Renal pelvis (tissue), 4 donors: Measurements from ENCODE around the gene DPY19L1. TPM values are rescaled to one million over a fixed set of nuclear protein-coding genes. Genes with fewer than 3 reads are reported as not detected.
"Not testable (repeated sequence)": the region's sequence is repeated elsewhere in the genome, so short reads cannot be mapped to it uniquely, and the experiment has no call there.

Experiments
- DNase-seq: peaks from one replicate; pipeline ENCODE4 v3.0.0-alpha.2; 2013
- polyA plus RNA-seq, 3 donors: library from polyadenylated mRNA; unstranded; fragments of 120-200 nt; gene quantifications; one replicate each; pipeline ENCODE4 v1.2.1, GENCODE V29; 2013; ENCODE audit not compliant: insufficient read length in 3 of 3

Gene DPY19L1
- polyA plus RNA-seq, 3 donors: 26.0 to 33.2 (median 29.6) TPM

DNA sequence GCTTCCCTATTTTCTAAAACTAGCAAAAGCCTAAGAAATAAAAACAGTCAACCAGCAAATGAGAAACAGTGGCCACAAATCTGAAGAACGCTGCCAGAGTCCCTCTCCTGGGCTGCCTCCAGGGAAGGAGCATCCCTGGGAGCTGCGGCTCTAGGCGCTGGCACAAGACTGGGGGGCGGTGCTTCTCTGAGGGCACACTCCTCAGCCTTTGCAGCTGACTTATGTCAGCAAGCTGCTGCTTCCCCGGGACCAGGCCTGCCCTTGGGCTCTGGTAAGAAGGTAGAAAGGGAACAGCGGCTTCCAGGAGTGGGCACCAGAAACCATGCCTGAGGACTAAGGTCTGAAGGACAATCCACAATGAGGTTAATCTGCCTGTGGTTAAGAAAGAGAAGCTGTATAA, 107.5 kb downstream of the DPY19L1 start:
- DNase-seq: not testable (repeated sequence)

DNA sequence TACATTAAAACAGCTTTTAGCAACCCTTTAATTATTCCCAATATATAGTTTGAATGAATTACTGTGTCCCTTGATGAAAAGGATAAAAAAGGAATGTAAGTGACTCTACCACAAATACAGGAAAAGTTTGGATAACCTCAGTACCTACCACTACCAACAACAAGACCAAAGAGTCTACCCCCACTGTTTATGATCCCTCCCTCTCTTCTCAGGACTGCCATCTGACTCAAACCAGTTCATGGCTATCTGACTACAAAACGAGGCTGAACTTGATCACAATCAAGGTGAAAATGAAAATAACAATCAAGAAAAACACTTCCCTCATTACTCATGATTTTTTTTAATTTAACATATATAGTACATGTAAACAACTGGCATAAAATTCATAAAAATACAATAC, 108.7 kb downstream of the DPY19L1 start:
- DNase-seq: no peak

DNA sequence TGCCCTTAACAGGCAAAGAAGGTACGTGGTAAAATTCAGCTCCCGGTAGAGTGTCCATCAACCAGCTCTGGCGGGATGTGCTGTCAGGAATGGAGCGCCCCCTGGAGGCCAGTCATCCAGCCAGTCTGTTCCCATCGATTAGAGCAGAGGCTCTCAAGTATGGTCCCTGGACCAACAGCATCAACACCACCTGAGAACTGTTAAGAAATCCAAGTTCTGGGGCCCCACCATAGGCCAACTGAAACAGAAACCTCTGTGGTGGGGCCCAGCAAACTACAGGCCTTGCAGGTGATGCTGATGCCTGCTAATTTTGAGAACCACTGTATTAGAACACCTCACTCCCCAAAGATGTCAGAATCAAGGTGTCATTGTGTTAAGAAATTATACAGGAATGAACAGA, 109.2 kb downstream of the DPY19L1 start:
- DNase-seq: no peak

DNA sequence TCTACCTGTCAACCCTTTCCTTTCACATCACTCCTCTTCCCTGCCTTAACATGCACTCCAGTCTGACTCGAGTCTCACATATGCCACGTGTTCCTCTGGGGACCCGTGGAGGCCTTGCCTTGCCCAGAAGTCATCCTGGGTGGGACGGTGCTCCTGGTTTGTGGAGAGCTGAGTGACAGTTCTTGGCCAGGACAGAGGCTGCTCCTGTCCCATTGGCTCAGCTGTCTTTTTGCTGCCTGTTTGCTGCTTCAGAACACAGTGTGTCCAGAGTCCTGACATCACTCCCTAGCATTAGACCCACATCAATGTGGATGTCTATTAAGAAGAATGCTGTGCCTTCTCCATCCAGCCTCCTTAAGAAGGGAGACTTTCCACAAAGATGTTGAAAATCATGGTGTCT, 116.8 kb downstream of the DPY19L1 start:
- not testable (repeated sequence) for DNase-seq

GRCh38 chr7:34919038-34919437, 118.2 kb downstream of the DPY19L1 start:
- DNase-seq: not testable (repeated sequence)

DNA sequence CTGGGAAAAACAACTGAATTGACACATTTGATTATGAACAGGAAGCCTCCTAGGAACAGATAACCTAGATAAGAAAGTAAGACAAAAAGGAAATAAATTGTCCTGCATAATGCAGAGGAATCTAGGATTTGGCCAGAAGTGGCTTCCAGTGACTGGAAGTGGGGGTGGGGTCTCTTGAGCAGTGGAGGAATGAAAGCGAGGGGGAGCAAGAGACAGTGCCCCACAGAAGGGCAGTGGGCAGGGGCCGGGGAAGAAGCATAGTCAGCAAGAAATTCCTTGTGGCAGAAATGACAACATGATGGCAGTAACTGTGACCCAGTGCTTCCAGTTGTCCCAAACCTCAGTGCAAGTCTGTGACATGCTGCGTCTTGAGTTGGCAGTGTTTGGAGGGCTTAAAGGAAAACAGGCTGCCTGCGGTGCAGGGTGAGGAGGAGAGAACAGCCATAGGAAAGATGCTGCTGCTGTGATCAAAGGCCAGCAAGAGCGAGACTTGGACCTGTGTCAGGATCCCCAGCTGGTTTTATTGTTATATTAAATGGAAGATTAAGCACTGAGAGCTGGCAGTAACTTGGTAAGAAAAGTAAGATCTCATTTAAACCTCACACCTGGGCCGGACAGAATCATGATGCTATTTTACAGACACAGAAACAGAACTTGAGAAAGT, 119.0 kb downstream of the DPY19L1 start:
- DNase-seq: not testable (repeated sequence)

GRCh38 chr7:34917515-34917914, 119.8 kb downstream of the DPY19L1 start:
- DNase-seq: not testable (repeated sequence)

GRCh38 chr7:34916267-34916666, 121.0 kb downstream of the DPY19L1 start:
- DNase-seq: no peak

DNA sequence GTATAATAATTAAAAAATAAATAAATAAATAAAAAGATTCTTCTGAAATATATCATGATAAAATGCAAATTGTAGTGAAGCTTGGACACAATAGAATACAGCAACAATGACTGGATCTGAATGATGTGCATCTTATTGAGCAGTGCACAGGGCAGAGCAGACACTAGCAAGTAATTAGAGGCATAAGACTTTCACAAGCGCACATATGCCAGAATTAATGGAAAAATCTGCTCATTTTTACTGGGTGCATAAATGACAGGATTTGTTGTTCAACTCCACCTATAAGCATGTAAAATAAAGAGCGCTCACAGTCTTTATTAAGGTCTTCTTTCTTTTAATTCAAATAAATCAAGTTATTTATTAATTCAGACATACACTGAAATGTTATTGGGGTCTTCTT, 125.0 kb downstream of the DPY19L1 start:
- DNase-seq: no peak

GRCh38 chr7:34906266-34906850, 130.9 kb downstream of the DPY19L1 start:
- not testable (repeated sequence) for DNase-seq

- no peak for DNase-seq
Measured at GRCh38 chr7:34904987-34905386, 132.3 kb downstream of the DPY19L1 start.

- DNase-seq: not testable (repeated sequence)
Measured at GRCh38 chr7:34903921-34904320, 133.4 kb downstream of the DPY19L1 start.

- DNase-seq: no peak
Measured at GRCh38 chr7:34902182-34902581, 135.1 kb downstream of the DPY19L1 start.

GRCh38 chr7:34900891-34901513, 136.3 kb downstream of the DPY19L1 start:
- no peak for DNase-seq

- no peak for DNase-seq
Measured at GRCh38 chr7:34895202-34895601, 142.1 kb downstream of the DPY19L1 start.

DNA sequence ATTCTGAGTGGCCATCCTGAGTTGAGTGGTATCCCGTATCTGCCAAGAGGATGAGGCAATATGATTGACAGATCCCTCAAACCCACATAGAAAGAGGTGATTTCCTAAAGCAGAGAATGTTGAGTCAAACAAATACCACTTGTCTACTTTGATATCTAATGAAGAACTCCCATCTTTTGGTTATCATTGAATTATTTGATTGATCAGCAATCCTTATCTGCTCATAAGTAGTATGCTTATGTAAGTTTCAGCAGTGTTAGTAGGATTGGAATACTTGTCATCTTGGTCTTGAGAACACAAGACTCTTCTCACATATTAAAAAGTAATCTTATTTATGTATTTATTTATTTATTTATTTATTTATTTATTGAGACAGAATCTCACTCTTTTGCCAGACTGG, 147.3 kb downstream of the DPY19L1 start:
- no peak for DNase-seq

DNA sequence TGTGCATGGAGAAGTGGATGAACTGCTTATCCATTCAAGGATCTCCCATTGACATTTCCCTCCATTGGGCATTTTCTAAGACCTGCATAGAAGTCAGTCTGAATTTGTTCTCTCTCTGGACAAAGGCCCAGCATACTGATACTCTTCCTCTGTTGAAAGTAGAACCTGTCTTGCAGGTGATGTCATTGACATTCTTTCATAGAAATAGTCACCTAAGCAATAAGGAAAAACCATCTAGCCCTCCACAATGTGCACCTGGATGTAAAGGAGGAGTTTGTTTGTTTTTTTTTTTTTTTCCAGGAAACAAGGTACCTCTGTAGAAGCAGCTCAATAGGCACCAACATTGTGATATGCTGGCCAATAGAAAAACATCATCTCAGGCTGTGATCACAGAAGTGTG, 150.4 kb downstream of the DPY19L1 start:
- DNase-seq: no peak

GRCh38 chr7:34883855-34884254, 153.4 kb downstream of the DPY19L1 start:
- not testable (repeated sequence) for DNase-seq

DNA sequence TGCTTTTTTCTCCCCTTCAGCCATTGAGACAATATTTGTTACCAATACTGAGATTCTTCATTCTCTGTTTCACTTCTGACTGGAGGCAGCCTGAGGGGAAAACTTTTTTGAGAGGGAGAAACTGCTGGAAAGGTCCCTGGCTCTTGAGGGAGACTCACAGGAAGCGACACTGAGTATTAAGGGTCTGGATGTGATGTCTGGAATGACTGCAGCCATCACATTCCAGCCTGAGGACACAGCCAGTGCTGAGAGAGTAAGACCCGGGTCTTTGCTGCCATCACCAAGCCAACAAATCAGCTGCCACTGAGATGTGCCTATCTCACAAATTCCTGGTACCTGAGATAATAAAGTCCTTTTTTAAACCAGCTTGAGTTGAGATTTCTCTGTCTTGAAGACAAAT, 157.4 kb downstream of the DPY19L1 start:
- DNase-seq: no peak

- DNase-seq: not testable (repeated sequence)
Measured at GRCh38 chr7:34878944-34879735, 158.1 kb downstream of the DPY19L1 start.
